HEK293 (cell line): ENCODE results near the gene AXL.

Experiments used
- CTCF ChIA-PET: fragments of 350-600 bp; formaldehyde crosslinking; extraction: SDS; loops from one replicate; lab custom pipeline; 2021; ENCODE audit warnings: antibody characterized with exemption; lab: Yijun Ruan, JAX
- POLR2A ChIA-PET: fragments of 300-600 bp; formaldehyde crosslinking; extraction: SDS; loops from one replicate; lab custom pipeline; 2020; ENCODE audit warnings: antibody characterized with exemption, inconsistent platforms; lab: Yijun Ruan, JAX
- H3K27ac ChIP-seq: fragments of 200-500 bp; sonication (Bioruptor generic); 2 replicates; pipeline ENCODE4 v1.5.1; 2014; ENCODE audit warnings: low read depth, low read length, control low read depth, inconsistent platforms; ENCODE audit errors: extremely low read depth
- H3K36me3 ChIP-seq, 2 experiments: fragments of 200-500 bp in 1 of 2; sonication (Bioruptor generic) in 1 of 2; 1 replicate in 1 of 2; 2 replicates in 1 of 2; pipeline ENCODE4 v1.5.1; 2014 to 2017; ENCODE audit warnings: inconsistent platforms in 2 of 2, low read length in 2 of 2; ENCODE audit not compliant: control insufficient read depth in 2 of 2, insufficient read depth in 1 of 2
- H3K4me1 ChIP-seq: fragments of 200-500 bp; sonication (Bioruptor generic); 2 replicates; pipeline ENCODE4 v1.5.1; 2014; ENCODE audit warnings: mild to moderate bottlenecking, low read length, inconsistent platforms; ENCODE audit not compliant: control insufficient read depth, insufficient read depth
- H3K4me3 ChIP-seq: 2 replicates; pipeline ENCODE4 v1.5.1; 2011; ENCODE audit warnings: low read depth, mild to moderate bottlenecking, control low read depth, low read length, moderate library complexity
- H3K9me3 ChIP-seq: fragments of 200-500 bp; sonication (Bioruptor generic); 2 replicates; pipeline ENCODE4 v1.5.1; 2014; ENCODE audit warnings: low read depth, low read length, inconsistent platforms; ENCODE audit not compliant: control insufficient read depth, insufficient read depth
- FEZF1 ChIP-seq: fragments of 450-650 bp; formaldehyde crosslinking; IDR thresholded peaks from 2 replicates; pipeline ENCODE4 v1.5.1; 2016; ENCODE audit warnings: missing biosample characterization, missing genetic modification characterization
- GLI4 ChIP-seq: fragments of 450-650 bp; formaldehyde crosslinking; IDR thresholded peaks from 2 replicates; pipeline ENCODE4 v1.5.1; 2016; ENCODE audit warnings: missing biosample characterization, missing genetic modification characterization
- KLF8 ChIP-seq: fragments of 450-650 bp; formaldehyde crosslinking; IDR thresholded peaks from 2 replicates; pipeline ENCODE4 v1.5.1; 2016; ENCODE audit warnings: missing biosample characterization, missing genetic modification characterization
- MZF1 ChIP-seq: fragments of 450-650 bp; formaldehyde crosslinking; IDR thresholded peaks from 2 replicates; pipeline ENCODE4 v1.5.1; 2017; ENCODE audit warnings: missing biosample characterization, missing genetic modification characterization, borderline replicate concordance
- PBX3 ChIP-seq: sonication (generic); formaldehyde crosslinking; IDR thresholded peaks from 2 replicates; pipeline ENCODE4 v1.8.1; 2022; ENCODE audit warnings: mild to moderate bottlenecking, moderate library complexity, missing genetic modification reagents
- PRDM10 ChIP-seq: fragments of 450-650 bp; formaldehyde crosslinking; IDR thresholded peaks from 2 replicates; pipeline ENCODE4 v1.5.1; 2016; ENCODE audit warnings: missing biosample characterization, missing genetic modification characterization
- ZBTB17 ChIP-seq: fragments of 450-650 bp; formaldehyde crosslinking; IDR thresholded peaks from 2 replicates; pipeline ENCODE4 v1.5.1; 2016; ENCODE audit warnings: missing biosample characterization, missing genetic modification characterization
- ZBTB20 ChIP-seq: fragments of 450-650 bp; formaldehyde crosslinking; IDR thresholded peaks from 2 replicates; pipeline ENCODE4 v1.5.1; 2016; ENCODE audit warnings: missing biosample characterization, missing genetic modification characterization
- ZBTB26 ChIP-seq: fragments of 450-650 bp; formaldehyde crosslinking; optimal IDR thresholded peaks from 2 replicates; pipeline ENCODE3; 2016; ENCODE audit warnings: missing biosample characterization, mild to moderate bottlenecking, missing genetic modification characterization
- ZBTB49 ChIP-seq: fragments of 450-650 bp; formaldehyde crosslinking; IDR thresholded peaks from 2 replicates; pipeline ENCODE4 v1.5.1; 2016; ENCODE audit warnings: missing biosample characterization, missing genetic modification characterization, low read depth
- ZNF138 ChIP-seq: fragments of 450-650 bp; formaldehyde crosslinking; IDR thresholded peaks from 2 replicates; pipeline ENCODE4 v1.5.1; 2016; ENCODE audit warnings: missing biosample characterization, missing genetic modification characterization, borderline replicate concordance
- ZNF155 ChIP-seq: fragments of 450-650 bp; formaldehyde crosslinking; IDR thresholded peaks from 2 replicates; pipeline ENCODE4 v1.5.1; 2016; ENCODE audit warnings: missing biosample characterization, missing genetic modification characterization
- ZNF280C ChIP-seq: fragments of 450-650 bp; formaldehyde crosslinking; IDR thresholded peaks from 2 replicates; pipeline ENCODE4 v1.5.1; 2016; ENCODE audit warnings: missing biosample characterization, missing genetic modification characterization
- ZNF366 ChIP-seq: fragments of 450-650 bp; formaldehyde crosslinking; conservative IDR thresholded peaks from 2 replicates; pipeline ENCODE4 v1.5.1; 2016; ENCODE audit warnings: missing biosample characterization, missing genetic modification characterization
- ZNF423 ChIP-seq: fragments of 450-650 bp; formaldehyde crosslinking; IDR thresholded peaks from 2 replicates; pipeline ENCODE4 v1.5.1; 2016; ENCODE audit warnings: missing biosample characterization, missing genetic modification characterization
- ZNF501 ChIP-seq: fragments of 450-650 bp; formaldehyde crosslinking; IDR thresholded peaks from 2 replicates; pipeline ENCODE4 v1.5.1; 2016; ENCODE audit warnings: missing biosample characterization, missing genetic modification characterization
- ZNF555 ChIP-seq: fragments of 450-650 bp; formaldehyde crosslinking; conservative IDR thresholded peaks from 2 replicates; pipeline ENCODE4 v1.5.1; 2017; ENCODE audit warnings: missing biosample characterization, mild to moderate bottlenecking, missing genetic modification characterization, inconsistent platforms
- ZNF596 ChIP-seq: fragments of 450-650 bp; IDR thresholded peaks from 2 replicates; pipeline ENCODE4 v1.5.0; 2018; ENCODE audit warnings: missing biosample characterization, mild to moderate bottlenecking, missing genetic modification characterization, moderate library complexity
- ZNF707 ChIP-seq: fragments of 450-650 bp; formaldehyde crosslinking; IDR thresholded peaks from 2 replicates; pipeline ENCODE4 v1.5.1; 2016; ENCODE audit warnings: missing biosample characterization, missing genetic modification characterization
- ZNF76 ChIP-seq: fragments of 450-650 bp; formaldehyde crosslinking; IDR thresholded peaks from 2 replicates; pipeline ENCODE4; 2016; ENCODE audit warnings: low read depth, missing biosample characterization, missing genetic modification characterization, borderline replicate concordance

Gene AXL

DNA sequence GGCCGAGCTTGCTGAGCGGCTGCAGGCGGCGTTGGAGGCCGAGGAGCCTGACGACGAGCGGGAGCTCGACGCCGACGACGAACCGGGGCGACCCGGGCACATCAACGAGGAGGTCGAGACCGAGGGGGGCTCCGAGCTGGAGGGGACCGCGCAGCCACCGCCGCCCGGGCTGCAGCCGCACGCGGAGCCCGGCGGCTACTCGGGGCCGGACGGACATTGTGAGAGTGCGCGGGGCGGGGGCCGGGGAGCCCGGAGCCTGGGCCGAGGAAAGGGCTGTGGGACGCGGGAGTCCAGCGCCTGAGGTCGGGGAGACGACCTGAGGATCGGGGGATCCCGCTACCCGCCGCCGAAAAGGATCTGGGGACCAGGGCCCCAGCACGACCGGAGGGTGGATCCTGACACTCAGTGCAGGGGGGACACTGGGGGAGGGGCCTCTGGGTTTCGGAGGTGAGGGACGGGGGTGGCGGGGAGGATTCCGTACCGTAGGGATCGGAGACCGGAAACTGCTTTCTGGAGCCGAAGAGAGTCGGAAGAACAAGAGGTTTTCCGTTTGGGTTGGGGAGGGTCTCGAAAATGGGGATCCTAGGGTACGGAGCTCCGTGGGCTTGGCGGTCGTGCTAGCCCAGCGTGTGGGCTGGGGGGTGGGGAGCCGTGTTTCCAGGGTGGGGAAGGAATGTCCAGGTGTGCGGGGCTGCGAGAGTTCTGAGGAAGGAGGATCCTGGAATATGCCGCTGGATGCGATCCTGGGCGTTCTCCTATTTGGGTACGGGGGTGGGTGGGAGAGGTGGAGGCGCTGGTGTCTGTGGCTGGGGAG lies 45.8 kb downstream of the AXL start (continued):
- no peak for TF ChIP-seq MZF1 (tag by site-specific recombination)
- 0 out of 2 replicates have a peak, but pooled peaks have one; percentile 35 for TF ChIP-seq PBX3 (CRISPR knock-in tag)
- peak; percentile 54 for TF ChIP-seq ZBTB20 (tag by site-specific recombination)
- TF ChIP-seq ZNF138 (tag by site-specific recombination), result no peak
- TF ChIP-seq GLI4 (tag by site-specific recombination), result 0 out of 2 replicates have a peak, but pooled peaks have one; percentile 30
- TF ChIP-seq PRDM10 (tag by site-specific recombination), result peak; percentile 74
- TF ChIP-seq KLF8 (tag by site-specific recombination), result peak; percentile 26; the same call in 1 of the 2 replicates
- peak; percentile 27 for TF ChIP-seq ZBTB26 (tag by site-specific recombination)
- TF ChIP-seq ZBTB49, result no peak
- no peak for TF ChIP-seq ZNF280C (tag by site-specific recombination)

DNA sequence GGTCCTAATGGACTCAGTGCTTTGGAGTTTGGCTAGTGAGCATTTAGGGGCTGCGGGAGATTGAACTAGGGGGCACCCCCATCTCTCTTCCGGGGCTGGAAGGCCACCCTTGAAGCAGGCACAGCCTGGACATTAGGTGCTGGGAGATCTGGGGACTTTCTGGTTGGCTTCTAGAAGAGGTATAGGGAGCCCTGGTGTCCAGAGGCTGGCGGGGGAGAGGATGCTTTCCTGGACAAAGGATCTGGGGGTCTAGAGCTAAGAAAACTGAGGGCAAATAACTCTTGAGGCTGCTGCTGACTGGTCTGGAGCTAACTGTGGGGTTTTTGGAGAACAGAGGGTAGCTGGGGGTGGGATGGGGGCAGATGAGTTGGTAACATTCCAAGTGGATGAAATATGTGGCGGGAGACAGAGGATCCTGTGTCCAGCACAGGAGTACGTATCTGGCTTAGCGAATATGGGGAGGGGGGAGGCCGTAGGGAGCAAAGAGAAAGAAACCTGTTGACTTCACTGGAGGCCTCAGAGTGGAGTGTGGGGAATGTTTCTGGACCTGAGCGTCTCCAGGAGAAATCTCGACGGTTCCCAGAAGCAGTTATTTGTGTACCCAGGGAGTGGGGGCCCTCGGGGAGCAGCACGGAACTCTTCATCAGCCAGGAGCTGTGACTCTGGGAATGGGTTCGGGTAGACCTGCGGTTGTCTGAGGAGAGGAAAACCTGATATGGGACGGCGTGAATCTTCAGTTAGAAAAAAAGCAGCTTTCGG lies 46.6 kb downstream of the AXL start:
- peak overlapping the region; percentile 85 for H3K4me3 ChIP-seq
- H3K4me1 ChIP-seq, result peaks cover 14% of the 10 kb centered on the region
- POLR2A ChIA-PET, result interaction anchor here (0.6 to 3.4 kb wide), 12 partner anchors 15 to 661 kb away, joined by 3 to 26 read pairs (median 4); partner anchors contain the start of genes AXL, B9D2 and CYP2S1
- H3K27ac ChIP-seq, result peak overlapping the region; percentile 100
- peaks cover 42 to 45% of the 10 kb centered on the region in 2 experiments for H3K36me3 ChIP-seq
- H3K9me3 ChIP-seq, result no peaks in the 10 kb centered on the region
- CTCF ChIA-PET, result interaction anchor here (0.9 to 6.6 kb wide), 8 partner anchors 40 to 376 kb away, joined by 3 to 55 read pairs (median 4); no protein-coding TSS in a partner anchor
- TF ChIP-seq ZNF366 (tag by site-specific recombination), result no peak
- TF ChIP-seq ZNF138 (tag by site-specific recombination), result no peak
- TF ChIP-seq FEZF1 (tag by site-specific recombination), result no peak
- no peak for TF ChIP-seq ZNF596 (tag by site-specific recombination)
- no peak for TF ChIP-seq ZNF707
- TF ChIP-seq ZNF423, result no peak
- no peak for TF ChIP-seq KLF8 (tag by site-specific recombination)
- no peak for TF ChIP-seq ZNF155
- no peak for TF ChIP-seq ZNF555 (tag by site-specific recombination)
- peak; percentile 21; the same call in 1 of the 2 replicates for TF ChIP-seq ZBTB17 (tag by site-specific recombination)
- 0 out of 2 replicates have a peak, but pooled peaks have one; percentile 19 for TF ChIP-seq ZNF501 (tag by site-specific recombination)
- TF ChIP-seq ZNF76, result 0 out of 2 replicates have a peak, but pooled peaks have one; percentile 30
